Stomach (tissue), 9 donors: Measurements from ENCODE around the gene PURB. TPM values are rescaled to one million over a fixed set of nuclear protein-coding genes. Genes with fewer than 3 reads are reported as not detected.
"Not testable (repeated sequence)": the region's sequence is repeated elsewhere in the genome, so short reads cannot be mapped to it uniquely, and the experiment has no call there.

Source experiments
- DNase-seq, 2 donors: peaks; one replicate each; pipeline versions ENCODE4 v3.0.0 to v3.0.0-alpha.2; 2013 to 2019
- H3K27ac ChIP-seq, 5 donors: fragments of 200-600 bp in 4 of 5; sonication (generic) in 4 of 5; one replicate each; pipeline ENCODE4 v1.5.1; 2013 to 2019; ENCODE audit warnings: mild to moderate bottlenecking in 1 of 5, moderate library complexity in 1 of 5
- H3K27me3 ChIP-seq, 3 donors: fragments of 200-600 bp; sonication (generic); one replicate each; pipeline ENCODE4 v1.5.1; 2017 to 2019; ENCODE audit warnings: mixed run types in 1 of 3
- H3K36me3 ChIP-seq, 4 donors: fragments of 200-600 bp; sonication (generic); 1 replicate in 3 of 4; 2 replicates in 1 of 4; pipeline ENCODE4 v1.5.1; 2016 to 2019
- H3K4me1 ChIP-seq, 4 donors: fragments of 200-600 bp; sonication (generic); one replicate each; pipeline ENCODE4 v1.5.1; 2016 to 2019
- H3K4me3 ChIP-seq, 4 donors: fragments of 200-600 bp; sonication (generic) in 3 of 4; one replicate each; pipeline ENCODE4 v1.5.1; 2016 to 2019; ENCODE audit warnings: mild to moderate bottlenecking in 1 of 4
- H3K9me3 ChIP-seq, 4 donors: fragments of 200-600 bp; sonication (generic); one replicate each; pipeline ENCODE4 v1.5.1; 2016 to 2019
- CTCF ChIP-seq, 7 experiments: fragments of 450-650 bp in 4 of 7; fragments of 200-600 bp in 3 of 7; sonication (generic) in 3 of 7; IDR thresholded peaks; one replicate each; pipeline ENCODE4 v1.5.1; 2016 to 2019; ENCODE audit warnings: antibody characterized with exemption in 7 of 7, control low read depth in 2 of 7, mild to moderate bottlenecking in 1 of 7
- EP300 ChIP-seq: sonication (generic); formaldehyde crosslinking; IDR thresholded peaks from one replicate; pipeline ENCODE4 v1.6.1; 2017; ENCODE audit warnings: antibody characterized with exemption
- POLR2A ChIP-seq, 4 donors: fragments of 450-650 bp; IDR thresholded peaks; one replicate each; pipeline ENCODE4 v1.6.1; 2016; ENCODE audit warnings: antibody characterized with exemption in 4 of 4, control low read depth in 2 of 4, mild to moderate bottlenecking in 1 of 4, moderate library complexity in 1 of 4
- POLR2AphosphoS5 ChIP-seq, 3 donors: sonication (generic); formaldehyde crosslinking; IDR thresholded peaks; one replicate each; pipeline ENCODE4 v1.6.1; 2016; ENCODE audit warnings: antibody characterized with exemption in 3 of 3
- WGBS, 5 donors: extraction: QIAGEN DNeasy Blood & Tissue Kit in 3 of 5; methylation state at CpG; one replicate each; pipeline versions ENCODE4 v1.1.5 to v1.1.7; 2013 to 2018; 5-methylcytosine and 5-hydroxymethylcytosine counted together
- intact Hi-C: fragments of 100-400 bp; cut with DNase I; formaldehyde crosslinking; loops from one replicate; pipeline ENCODE4 v1.15.1; 2023; ENCODE audit warnings: low total_unique reads
- polyA plus RNA-seq, 3 donors: library from polyadenylated mRNA; stranded (reverse); fragments of 200-250 nt; gene quantifications; one replicate each; pipeline ENCODE4 v1.2.3, GENCODE V29; 2013
- total RNA-seq, 5 donors: library from RNA; depleted of rRNA; stranded (reverse); fragments of >200 nt; gene quantifications; one replicate each; pipeline versions ENCODE4 v1.1.0 to v1.2.3, GENCODE V29; 2014 to 2016
- donor health status: healthy with polysubstance abuse.
- donor health status: Bipolar disorder and iron deficiency.
- donor health status: healthy.

PURB gene
- total and polyA plus RNA-seq, 8 donors = 4.7 to 58.7 (median 13.0) TPM

GRCh38 chr7:44867073-44867995 lies 18.0 kb downstream of the PURB start:
- DNase-seq = no peak

GRCh38 chr7:44861949-44862348 lies 23.4 kb downstream of the PURB start:
- H3K4me1 ChIP-seq, H3K9me3 ChIP-seq, H3K4me3 ChIP-seq, H3K27ac ChIP-seq, H3K36me3 ChIP-seq, intact Hi-C loops, DNase-seq: not testable (repeated sequence)
- peaks cover 0 to 10% (median 0%) of the 10 kb centered on the region in 3 donors for H3K27me3 ChIP-seq
- 52 to 63% (median 55%) methylated on average over 4 of the region's 4 CpGs for WGBS, 5 donors

More at GRCh38 chr7:44867073-44867995, 18.0 kb downstream of the PURB start:
- Histone ChIP-seq H3K36me3 (no peaks in the 10 kb centered on the region), H3K4me3 (no peak overlapping the region), H3K4me1 (no peaks in the 10 kb centered on the region), H3K27me3 (no peaks in the 10 kb centered on the region), H3K27ac (peak overlapping the region in 1 of 5 donors; percentile 29), H3K9me3 (peaks cover 0 to 11% (median 0%) of the 10 kb centered on the region in 4 donors)
- intact Hi-C loops = no loop called here
- no peak for TF ChIP-seq CTCF (IDR thresholded peaks at IDR 0.05)
- no peak for TF ChIP-seq EP300
- TF ChIP-seq POLR2AphosphoS5 (IDR thresholded peaks at IDR 0.05) = peak in 1 of 3 donors; percentile 31
- TF ChIP-seq POLR2A (IDR thresholded peaks at IDR 0.05) = no peak
- 61 to 72% (median 65%) methylated on average over 4 of the region's 4 CpGs for WGBS, 5 donors

- Histone ChIP-seq H3K9me3 (no peaks in the 10 kb centered on the region), H3K27me3 (peaks cover 0 to 10% (median 0%) of the 10 kb centered on the region in 3 donors), H3K36me3 (no peaks in the 10 kb centered on the region), H3K4me1 (peaks cover 0 to 9% (median 0%) of the 10 kb centered on the region in 4 donors), H3K27ac (no peak overlapping the region), H3K4me3 (no peak overlapping the region)
- intact Hi-C loops = loop anchor here (5.0 to 10.0 kb wide), 3 partner anchors 64 to 277 kb away; no protein-coding TSS in a partner anchor
- no peak for DNase-seq
- WGBS, 5 donors = 78 to 89% (median 83%) methylated on average over 2 of the region's 2 CpGs
- TF ChIP-seq CTCF (IDR thresholded peaks at IDR 0.05) (peak in 2 of 7 experiments; percentile 12 to 21), POLR2A (IDR thresholded peaks at IDR 0.05) (no peak)
Observed at GRCh38 chr7:44858161-44858560, 27.2 kb downstream of the PURB start.

- Histone ChIP-seq H3K36me3 (no peaks in the 10 kb centered on the region), H3K27ac (no peak overlapping the region), H3K27me3 (no peaks in the 10 kb centered on the region), H3K4me1 (peaks cover 0 to 9% (median 0%) of the 10 kb centered on the region in 4 donors), H3K4me3 (no peak overlapping the region), H3K9me3 (no peaks in the 10 kb centered on the region)
- no peak for TF ChIP-seq CTCF (IDR thresholded peaks at IDR 0.05)
- TF ChIP-seq POLR2AphosphoS5 (IDR thresholded peaks at IDR 0.05) = no peak
- no peak for TF ChIP-seq POLR2A (IDR thresholded peaks at IDR 0.05)
- TF ChIP-seq EP300 = no peak
- no peak for DNase-seq
- intact Hi-C loops = loop anchor here (5.0 to 10.0 kb wide), 3 partner anchors 67 to 280 kb away; no protein-coding TSS in a partner anchor
- 91 to 94% (median 92%) methylated on average over 8 of the region's 8 CpGs for WGBS, 5 donors
Observed at GRCh38 chr7:44854644-44855364, 30.5 kb downstream of the PURB start.
